Measurements from ENCODE around the gene PDLIM1.

Gene PDLIM1

GRCh38 chr10:95333997-95334804 is 43.4 kb upstream of the PDLIM1 start:
- no peak overlapping the region for H3K4me3 ChIP-seq (ENCODE audit: low read depth, low read length, poor library complexity, severe bottlenecking)
- H3K27me3 ChIP-seq (ENCODE audit: insufficient read depth, low read length), result no peaks in the 10 kb centered on the region
- H3K4me1 ChIP-seq (ENCODE audit: insufficient read depth, low read length, severe bottlenecking), result no peaks in the 10 kb centered on the region
- no peak overlapping the region for H2AFZ ChIP-seq (ENCODE audit: low read length)
- no peak overlapping the region for H3K9ac ChIP-seq (ENCODE audit: low read length)
- H3K9me3 ChIP-seq (ENCODE audit: low read length), result no peaks in the 10 kb centered on the region
- H3K27ac ChIP-seq (ENCODE audit: low read depth, low read length, poor library complexity, severe bottlenecking), result no peak overlapping the region
- H4K20me1 ChIP-seq (ENCODE audit: insufficient read depth, low read length), result no peaks in the 10 kb centered on the region
- H3K36me3 ChIP-seq (ENCODE audit: insufficient read depth, low read length), result no peaks in the 10 kb centered on the region
- H3K79me2 ChIP-seq (ENCODE audit: insufficient read depth, low read length), result no peaks in the 10 kb centered on the region
- H3F3A ChIP-seq (ENCODE audit: insufficient read depth, low read length), result no peaks in the 10 kb centered on the region
- H3K4me2 ChIP-seq (ENCODE audit: low read length), result no peak overlapping the region
- TF ChIP-seq, protein P1, sequence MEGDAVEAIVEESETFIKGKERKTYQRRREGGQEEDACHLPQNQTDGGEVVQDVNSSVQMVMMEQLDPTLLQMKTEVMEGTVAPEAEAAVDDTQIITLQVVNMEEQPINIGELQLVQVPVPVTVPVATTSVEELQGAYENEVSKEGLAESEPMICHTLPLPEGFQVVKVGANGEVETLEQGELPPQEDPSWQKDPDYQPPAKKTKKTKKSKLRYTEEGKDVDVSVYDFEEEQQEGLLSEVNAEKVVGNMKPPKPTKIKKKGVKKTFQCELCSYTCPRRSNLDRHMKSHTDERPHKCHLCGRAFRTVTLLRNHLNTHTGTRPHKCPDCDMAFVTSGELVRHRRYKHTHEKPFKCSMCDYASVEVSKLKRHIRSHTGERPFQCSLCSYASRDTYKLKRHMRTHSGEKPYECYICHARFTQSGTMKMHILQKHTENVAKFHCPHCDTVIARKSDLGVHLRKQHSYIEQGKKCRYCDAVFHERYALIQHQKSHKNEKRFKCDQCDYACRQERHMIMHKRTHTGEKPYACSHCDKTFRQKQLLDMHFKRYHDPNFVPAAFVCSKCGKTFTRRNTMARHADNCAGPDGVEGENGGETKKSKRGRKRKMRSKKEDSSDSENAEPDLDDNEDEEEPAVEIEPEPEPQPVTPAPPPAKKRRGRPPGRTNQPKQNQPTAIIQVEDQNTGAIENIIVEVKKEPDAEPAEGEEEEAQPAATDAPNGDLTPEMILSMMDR (IDR thresholded peaks at IDR 0.05; ENCODE audit: low read length), result no peak
- no peak for TF ChIP-seq EZH2 (IDR thresholded peaks at IDR 0.05; ENCODE audit: borderline replicate concordance, low read length)
- no peaks in the 10 kb centered on the region for H3K9me2 ChIP-seq (ENCODE audit: low read depth, low read length)

DNA sequence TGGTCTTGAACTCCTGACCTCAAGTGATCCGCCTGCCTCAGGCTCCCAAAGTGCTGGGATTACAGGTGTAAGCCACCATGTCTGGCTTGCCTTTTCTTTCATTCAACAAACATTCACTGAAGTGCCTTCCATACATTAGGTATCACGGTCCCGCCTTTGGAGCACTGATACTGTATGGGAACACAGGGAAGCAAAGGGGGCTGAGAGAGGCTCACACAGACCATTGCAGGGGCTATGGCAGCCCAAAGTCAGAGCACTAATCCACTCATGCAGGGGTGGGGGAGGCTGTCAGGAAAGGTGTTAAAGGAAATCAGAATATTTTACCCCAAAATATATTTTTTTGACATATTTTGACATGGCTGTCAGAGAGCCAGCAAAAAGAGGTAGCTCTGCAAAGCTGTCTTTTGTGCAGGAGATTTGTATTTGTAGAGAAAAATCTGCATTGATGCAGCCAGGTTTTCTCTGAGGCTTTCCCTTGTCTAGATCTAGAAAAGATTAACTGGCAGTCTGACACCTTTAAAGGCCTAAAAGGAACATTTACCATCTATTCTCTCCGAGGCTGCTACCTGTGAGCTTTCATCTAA is 42.0 kb upstream of the PDLIM1 start:
- Histone ChIP-seq H3K27me3 (ENCODE audit: insufficient read depth, low read length) (no peaks in the 10 kb centered on the region), H3K4me1 (ENCODE audit: insufficient read depth, low read length, severe bottlenecking) (no peaks in the 10 kb centered on the region), H3K4me2 (ENCODE audit: low read length) (no peak overlapping the region), H3K9me2 (ENCODE audit: low read depth, low read length) (no peaks in the 10 kb centered on the region), H2AFZ (ENCODE audit: low read length) (no peak overlapping the region), H3K79me2 (ENCODE audit: insufficient read depth, low read length) (no peaks in the 10 kb centered on the region), H3K4me3 (ENCODE audit: low read depth, low read length, poor library complexity, severe bottlenecking) (no peak overlapping the region), H3F3A (ENCODE audit: insufficient read depth, low read length) (no peaks in the 10 kb centered on the region), H3K36me3 (ENCODE audit: insufficient read depth, low read length) (no peaks in the 10 kb centered on the region), H3K27ac (ENCODE audit: low read depth, low read length, poor library complexity, severe bottlenecking) (no peak overlapping the region), H3K9me3 (ENCODE audit: low read length) (no peaks in the 10 kb centered on the region), H4K20me1 (ENCODE audit: insufficient read depth, low read length) (no peaks in the 10 kb centered on the region), H3K9ac (ENCODE audit: low read length) (no peak overlapping the region)
- TF ChIP-seq, protein P1 (IDR thresholded peaks at IDR 0.05; ENCODE audit: low read length), result no peak
- no peak for TF ChIP-seq EZH2 (IDR thresholded peaks at IDR 0.05; ENCODE audit: borderline replicate concordance, low read length)

DNA sequence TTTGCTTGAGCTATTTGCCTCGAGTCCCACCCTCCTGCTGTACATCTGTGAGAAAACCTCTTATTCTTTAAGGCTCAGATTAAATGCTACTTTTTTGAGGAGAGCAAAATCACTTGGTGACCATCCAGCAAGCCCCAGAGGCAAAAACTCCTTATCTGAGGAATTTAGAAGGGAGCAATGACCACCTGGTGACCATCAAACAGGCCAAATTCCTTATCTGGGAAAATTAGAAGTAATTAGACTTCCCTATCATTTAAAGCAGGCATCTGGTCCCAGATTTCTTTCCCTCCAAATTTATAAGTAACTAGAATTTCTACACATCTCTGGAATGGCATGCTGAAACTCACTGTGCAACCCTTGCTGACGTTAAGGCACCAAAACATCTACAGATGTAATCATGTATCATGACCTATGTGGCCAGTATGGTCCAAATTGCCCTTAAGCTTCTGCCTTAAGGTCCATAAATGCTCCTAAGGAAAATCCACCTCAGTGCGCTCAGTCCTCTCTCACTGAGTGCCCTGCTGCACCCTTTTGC is 40.9 kb upstream of the PDLIM1 start:
- TF ChIP-seq, protein P1 (IDR thresholded peaks at IDR 0.05; ENCODE audit: low read length), result no peak
- TF ChIP-seq EZH2 (IDR thresholded peaks at IDR 0.05; ENCODE audit: borderline replicate concordance, low read length), result no peak
- H3K4me3 ChIP-seq (ENCODE audit: low read depth, low read length, poor library complexity, severe bottlenecking), result no peak overlapping the region
- H3K79me2 ChIP-seq (ENCODE audit: insufficient read depth, low read length), result no peaks in the 10 kb centered on the region
- no peak overlapping the region for H3K4me2 ChIP-seq (ENCODE audit: low read length)
- no peaks in the 10 kb centered on the region for H3K9me3 ChIP-seq (ENCODE audit: low read length)
- no peaks in the 10 kb centered on the region for H3K4me1 ChIP-seq (ENCODE audit: insufficient read depth, low read length, severe bottlenecking)
- no peaks in the 10 kb centered on the region for H3K9me2 ChIP-seq (ENCODE audit: low read depth, low read length)
- H3K36me3 ChIP-seq (ENCODE audit: insufficient read depth, low read length), result no peaks in the 10 kb centered on the region
- H2AFZ ChIP-seq (ENCODE audit: low read length), result no peak overlapping the region
- no peak overlapping the region for H3K27ac ChIP-seq (ENCODE audit: low read depth, low read length, poor library complexity, severe bottlenecking)
- H3K27me3 ChIP-seq (ENCODE audit: insufficient read depth, low read length), result no peaks in the 10 kb centered on the region
- H3F3A ChIP-seq (ENCODE audit: insufficient read depth, low read length), result no peaks in the 10 kb centered on the region
- H3K9ac ChIP-seq (ENCODE audit: low read length), result no peak overlapping the region
- H4K20me1 ChIP-seq (ENCODE audit: insufficient read depth, low read length), result no peaks in the 10 kb centered on the region
